22Rv1 (cell line): Measurements from ENCODE around the gene FOXP1.

Source experiments
- CTCF ChIP-seq: fragments of 450-650 bp; IDR thresholded peaks from 2 replicates; pipeline ENCODE4 v1.5.1; 2017; ENCODE audit warnings: mild to moderate bottlenecking
- ZFX ChIP-seq: fragments of 450-650 bp; IDR thresholded peaks from 2 replicates; pipeline ENCODE4 v1.6.1; 2017; ENCODE audit warnings: antibody characterized with exemption, borderline replicate concordance

DNA sequence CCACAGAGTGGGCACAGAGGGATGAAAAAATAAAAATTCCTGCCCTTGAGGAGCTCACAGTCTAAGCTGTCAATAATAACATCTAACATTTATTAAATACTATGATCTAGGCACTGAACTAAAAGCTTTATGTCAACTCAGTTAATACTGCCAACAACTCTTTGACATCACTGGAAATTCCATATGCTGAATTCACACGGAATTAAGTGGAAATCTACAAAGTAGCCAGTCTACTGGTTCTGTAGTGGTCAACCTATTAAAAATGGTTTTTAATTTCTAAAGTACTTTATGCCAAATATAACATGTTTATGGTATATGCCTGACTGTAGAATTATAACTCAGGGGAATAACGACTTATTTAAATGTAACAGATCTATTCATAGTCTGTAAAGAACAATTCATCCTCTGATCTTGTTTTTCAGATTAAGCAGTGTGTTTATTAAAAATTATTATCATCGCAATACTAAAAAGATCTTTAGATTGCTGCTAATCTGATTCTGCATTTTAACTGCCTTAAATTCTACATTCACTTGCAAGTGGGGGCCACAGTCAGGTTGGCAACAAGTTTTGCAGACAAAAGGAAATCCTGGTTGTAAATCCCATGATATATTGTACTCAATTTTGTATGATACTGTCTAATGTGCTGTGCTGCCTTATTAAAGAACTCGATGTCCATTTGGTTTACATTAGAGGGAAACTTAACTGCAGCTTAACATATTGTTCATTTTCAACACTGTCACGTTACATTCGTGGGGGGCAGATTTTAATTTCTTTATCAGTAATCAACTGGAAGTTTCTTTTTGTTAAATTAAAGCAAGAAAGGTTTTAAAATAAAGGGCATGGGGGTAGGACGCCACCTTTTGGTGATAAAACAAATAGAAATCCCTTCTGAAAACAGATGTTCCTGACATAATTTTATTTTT is 2.6 kb upstream of the FOXP1 start:
- TF ChIP-seq CTCF (peak; percentile 89), ZFX (no peak)
